Posterior cingulate gyrus (tissue), 11 donors: Measurements from ENCODE around the gene TMEM72.
A peak's percentile ranks its signal among the peaks of the same experiment; 100 is the strongest.

Source experiments
- DNase-seq, 10 donors: peaks; one replicate each; pipeline versions ENCODE4 v3.0.0 to v3.0.0-alpha.2; 2020 to 2021; ENCODE audit warnings: mixed read lengths in 3 of 10
- intact Hi-C: fragments of 100-400 bp; cut with DNase I; formaldehyde crosslinking; loops from one replicate; pipeline ENCODE4 v1.15.1; 2023

Gene TMEM72

DNA sequence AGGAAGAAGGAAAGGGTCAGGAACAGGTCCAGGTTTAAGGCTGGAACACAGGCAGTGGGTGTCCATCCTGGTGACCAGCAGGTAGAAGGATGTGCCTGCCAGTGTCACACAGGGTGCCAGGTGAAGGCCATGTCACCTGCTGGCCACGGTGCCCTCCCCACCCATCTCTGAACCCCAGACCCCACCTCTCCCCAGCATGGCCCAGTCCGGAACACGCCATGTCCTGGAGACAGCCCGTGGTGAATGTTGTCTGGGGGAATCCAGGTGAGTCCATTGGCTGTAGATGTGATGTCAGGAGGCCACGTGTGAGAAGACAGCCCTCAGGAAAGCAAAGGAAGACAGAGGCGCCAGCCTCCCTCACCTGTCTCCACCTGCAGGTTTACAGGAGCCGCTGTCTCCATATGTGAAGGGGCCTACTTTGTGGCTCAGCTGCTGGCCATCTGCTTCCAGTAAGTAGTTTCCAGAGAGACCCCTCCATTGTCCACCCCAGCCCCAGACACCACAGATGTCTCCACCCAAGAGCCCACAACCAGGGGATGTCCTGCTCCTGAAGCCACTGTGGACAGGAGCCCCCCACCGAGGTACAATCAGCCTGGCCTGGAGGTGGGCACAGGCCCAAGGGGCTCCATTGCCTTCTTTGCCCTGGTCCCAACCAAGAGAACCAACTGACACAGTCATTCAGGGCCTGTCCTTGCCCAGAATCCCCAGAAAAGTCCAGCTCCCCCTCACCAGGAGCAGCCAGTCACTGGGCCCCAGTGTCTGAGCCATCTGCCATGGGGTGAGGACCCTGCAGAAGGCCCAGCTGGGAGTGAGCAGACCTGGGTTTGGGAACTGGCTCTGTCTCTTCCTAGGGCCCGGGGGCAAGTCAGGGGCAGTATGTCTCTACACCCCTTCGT is 20.7 kb downstream of the TMEM72 start:
- intact Hi-C loops, result loop anchor here (1.0 kb wide), 1 partner anchor 43 kb away; no protein-coding TSS in a partner anchor
- DNase-seq, result peak in 1 of 10 donors; percentile 61

- DNase-seq, result peak; percentile 77 to 98 (median 94)
Measured at GRCh38 chr10:44932517-44933450, 21.6 kb downstream of the TMEM72 start.

DNA sequence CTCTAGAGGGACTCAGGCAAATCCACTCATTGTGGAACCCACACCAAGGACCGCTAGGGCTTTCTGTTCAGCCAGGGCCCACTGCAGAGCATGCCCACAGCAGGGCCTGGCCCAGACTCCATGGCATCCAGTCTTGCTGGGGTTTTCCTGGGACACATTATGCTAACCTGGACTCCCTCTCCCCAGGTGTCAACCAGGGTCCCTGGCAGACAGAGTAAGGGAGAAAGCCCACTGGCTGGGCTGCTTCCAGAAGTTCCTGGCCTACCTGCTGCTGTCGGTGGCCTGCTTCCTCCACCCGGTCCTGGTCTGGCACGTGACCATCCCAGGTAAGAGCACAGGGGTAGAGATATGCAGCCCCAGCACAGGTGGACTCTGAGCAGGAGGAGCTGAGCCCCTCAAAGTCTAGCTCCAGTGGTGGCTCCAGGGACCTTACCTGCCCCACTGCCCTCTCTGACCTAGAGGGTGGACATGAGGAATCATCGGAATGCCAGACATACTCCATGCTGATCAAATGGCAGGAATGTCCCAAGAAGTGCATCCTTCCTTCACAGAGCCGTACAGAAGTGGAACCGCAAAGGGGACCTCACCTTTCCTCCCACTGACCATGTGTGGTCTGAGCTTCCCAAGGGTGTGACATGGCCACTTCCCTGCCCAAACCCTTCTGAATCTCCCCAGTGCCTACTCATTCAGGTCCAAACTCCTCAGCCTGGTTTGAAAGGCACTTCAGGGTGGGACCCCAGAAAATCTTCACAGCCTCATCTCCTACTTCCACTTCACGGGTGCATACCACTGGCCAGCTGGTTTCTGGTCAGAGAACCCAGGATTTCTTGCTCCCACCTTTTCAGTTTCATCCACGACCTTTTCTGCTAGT is 22.5 kb downstream of the TMEM72 start:
- peak in 1 of 10 donors; percentile 71 for DNase-seq
- intact Hi-C loops, result no loop called here

More at GRCh38 chr10:44932517-44933450, 21.6 kb downstream of the TMEM72 start:
- intact Hi-C loops, result loop anchor here (1.0 kb wide), 1 partner anchor 43 kb away; no protein-coding TSS in a partner anchor

GRCh38 chr10:44934416-44935200 is 23.5 kb downstream of the TMEM72 start:
- peak in 1 of 10 donors; percentile 53 for DNase-seq
- intact Hi-C loops, result no loop called here

GRCh38 chr10:44935201-44935965 is 24.2 kb downstream of the TMEM72 start:
- peak in 9 of 10 donors; percentile 32 to 96 (median 61) for DNase-seq
- intact Hi-C loops, result no loop called here

GRCh38 chr10:44935966-44936295 is 24.8 kb downstream of the TMEM72 start:
- intact Hi-C loops, result no loop called here
- no peak for DNase-seq

GRCh38 chr10:44936314-44936975 is 25.3 kb downstream of the TMEM72 start:
- intact Hi-C loops, result no loop called here
- no peak for DNase-seq

DNA sequence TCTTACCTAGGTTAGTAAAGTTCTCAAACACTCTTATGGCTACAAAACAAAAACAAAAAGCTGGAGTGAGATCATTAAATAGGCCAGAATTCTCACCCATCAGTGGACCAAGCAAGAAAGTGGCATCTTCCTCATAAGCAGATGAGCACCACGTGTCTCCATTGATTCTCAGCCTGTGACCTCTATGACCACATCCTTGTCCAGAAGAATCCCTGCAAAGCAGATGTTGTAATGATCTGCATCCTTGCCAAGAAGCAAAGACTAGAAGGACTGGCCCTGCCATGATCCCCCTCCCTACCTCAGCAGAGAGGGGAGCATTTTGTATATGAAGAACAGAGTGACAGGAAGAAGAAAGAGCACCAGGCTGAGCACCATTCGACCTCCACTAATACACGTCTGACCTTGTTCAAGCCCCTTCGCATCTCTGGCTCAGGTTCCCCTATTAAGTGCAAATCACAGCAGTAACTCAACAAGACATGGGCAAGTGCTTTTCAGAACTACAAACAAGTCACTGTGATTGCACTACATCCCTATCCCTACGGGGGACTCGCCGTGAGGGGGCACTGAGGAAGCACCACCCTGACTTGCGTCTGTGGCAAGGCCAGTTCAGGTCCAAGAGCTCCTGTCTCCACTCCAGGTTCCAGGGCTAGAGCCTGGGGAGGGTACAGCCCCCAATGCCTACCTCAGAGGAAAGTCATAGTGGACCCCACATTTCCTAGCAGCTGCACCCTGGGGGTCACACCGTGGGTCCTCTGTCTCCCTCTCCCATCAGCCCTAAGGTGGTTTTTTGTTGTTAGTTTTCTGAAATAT is 26.3 kb downstream of the TMEM72 start:
- DNase-seq, result peak in 1 of 10 donors; percentile 57
- intact Hi-C loops, result no loop called here

- intact Hi-C loops, result no loop called here
- no peak for DNase-seq
Measured at GRCh38 chr10:44938956-44939355, 27.8 kb downstream of the TMEM72 start.

DNA sequence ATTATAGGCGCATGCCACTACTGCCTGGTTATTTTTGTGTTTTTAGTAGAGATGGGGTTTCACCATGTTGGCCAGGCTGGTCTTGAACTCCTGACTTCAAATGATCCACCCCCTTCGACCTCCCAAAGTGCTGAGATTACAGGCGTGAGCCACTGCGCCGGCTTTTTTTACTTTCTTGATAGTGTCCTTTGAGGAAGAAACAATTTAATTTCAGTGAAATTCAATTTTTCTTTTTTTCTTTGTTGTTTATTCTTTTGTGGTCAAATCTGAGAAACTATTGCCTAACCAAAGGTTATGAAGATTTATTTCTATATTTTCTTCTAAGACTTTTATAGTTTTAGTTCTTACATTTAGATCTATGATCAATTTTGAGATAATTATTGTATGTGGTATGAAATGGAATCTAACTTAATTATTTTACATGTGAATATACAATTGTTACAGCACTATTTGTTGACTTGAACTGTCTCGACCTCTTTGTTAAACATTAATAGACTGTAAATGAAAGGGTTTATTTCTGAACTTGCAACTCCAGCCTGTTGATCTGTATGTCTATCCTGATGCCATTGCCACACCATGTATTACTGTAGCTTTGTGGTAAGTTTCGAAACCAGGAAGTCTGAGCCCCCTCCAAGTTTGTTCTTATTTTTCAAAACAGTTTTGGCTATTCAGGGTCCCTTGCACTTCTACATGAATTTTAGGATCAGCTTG is 28.7 kb downstream of the TMEM72 start:
- DNase-seq, result no peak
- intact Hi-C loops, result no loop called here

GRCh38 chr10:44944354-44944753 is 33.2 kb downstream of the TMEM72 start:
- DNase-seq, result no peak
- intact Hi-C loops, result no loop called here

- DNase-seq, result no peak
- intact Hi-C loops, result no loop called here
Measured at GRCh38 chr10:44946205-44946604, 35.1 kb downstream of the TMEM72 start.

DNA sequence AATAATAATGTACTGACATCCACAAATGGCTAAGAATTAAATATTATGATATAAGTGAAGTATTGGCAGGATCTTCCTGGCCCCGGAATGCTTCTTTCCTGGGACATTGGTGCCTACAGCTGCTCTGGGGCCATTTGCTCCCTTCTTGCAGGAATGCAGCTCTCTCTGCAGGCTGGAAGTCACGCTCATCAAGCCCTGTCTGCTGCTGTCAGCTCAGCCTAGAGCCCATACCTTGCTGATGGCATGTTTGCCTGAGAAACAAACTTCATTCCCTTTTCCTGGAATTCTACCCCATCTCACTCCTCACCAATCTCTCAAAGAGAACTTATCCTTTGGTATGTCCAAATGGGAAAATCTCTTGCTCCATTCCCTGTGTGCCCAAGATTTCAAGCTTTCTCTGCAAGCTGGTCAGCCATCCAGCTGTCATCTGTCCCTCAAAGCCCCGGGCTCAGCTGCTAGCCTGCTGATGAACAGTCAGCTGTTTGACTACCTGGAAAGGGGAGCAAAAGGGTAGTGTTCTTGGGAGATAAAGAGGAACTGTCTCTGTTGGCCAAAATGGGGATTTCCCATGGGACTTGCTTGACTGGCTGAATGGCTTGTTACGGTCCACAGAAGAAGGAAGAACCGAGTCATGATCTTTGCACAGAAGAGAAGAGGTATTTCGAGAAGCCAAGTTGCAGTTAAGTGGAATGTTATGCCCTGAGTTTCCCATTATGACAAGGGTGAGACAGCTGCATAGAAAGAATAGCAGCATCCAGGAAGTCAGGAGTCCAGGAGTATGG is 36.4 kb downstream of the TMEM72 start:
- intact Hi-C loops, result no loop called here
- peak in 1 of 10 donors; percentile 11 for DNase-seq

DNA sequence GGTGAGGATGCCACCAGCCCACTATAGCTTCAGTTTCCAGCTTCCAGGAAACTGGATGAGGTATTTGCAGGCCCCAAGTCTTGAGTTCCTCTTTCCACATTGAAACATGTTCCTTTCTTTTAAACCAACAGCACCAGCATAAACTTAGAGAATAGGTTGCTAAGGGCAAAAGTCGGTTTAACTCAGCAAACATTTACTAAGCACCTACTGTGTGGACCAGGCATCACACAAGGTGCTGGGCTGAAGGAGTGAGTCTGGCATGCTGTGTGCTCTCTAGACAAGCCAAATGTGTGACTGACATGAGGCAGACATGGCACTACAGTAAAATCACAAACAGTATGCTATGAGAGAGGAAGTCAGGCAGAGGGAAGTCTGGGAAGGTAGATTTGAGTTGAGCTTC is 37.5 kb downstream of the TMEM72 start:
- no peak for DNase-seq
- intact Hi-C loops, result no loop called here

DNA sequence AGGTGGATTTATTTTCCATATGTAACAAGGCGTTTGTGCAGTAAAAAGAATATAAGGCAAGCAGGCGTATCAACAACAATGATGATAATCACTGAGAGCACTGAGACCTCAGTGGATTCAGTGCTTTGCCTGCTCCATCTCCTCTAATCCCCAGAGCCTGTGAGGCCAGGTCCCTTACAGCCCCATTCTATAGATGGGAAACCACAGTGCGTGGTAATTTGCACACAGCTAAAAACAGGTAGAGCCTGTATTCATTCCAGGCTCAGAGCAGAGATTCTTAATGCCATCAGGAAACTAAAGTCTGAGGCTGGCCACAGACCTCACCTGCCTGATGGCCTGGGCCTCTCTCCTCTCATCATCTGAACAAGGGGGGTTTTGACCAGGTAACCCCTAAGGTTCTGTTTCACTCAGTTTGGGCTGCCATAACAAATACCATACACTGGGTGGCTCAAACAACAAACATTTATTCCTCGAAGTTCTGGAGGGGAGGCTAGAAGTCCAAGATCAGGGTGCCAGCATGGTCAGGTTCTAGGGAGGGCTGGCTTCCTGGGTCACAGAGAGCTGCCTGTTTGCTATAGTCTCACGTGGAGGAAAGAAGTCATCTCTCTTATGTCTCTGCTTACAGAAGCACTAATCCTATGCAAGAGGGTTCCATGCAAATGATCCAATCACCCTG is 38.1 kb downstream of the TMEM72 start:
- intact Hi-C loops, result no loop called here
- DNase-seq, result no peak
